HG03060 (cell line): ENCODE results near the gene ULBP2.

Experiments used
- ATAC-seq: cut with Tn5 transposase; IDR thresholded peaks from one replicate; pipeline ENCODE4 v1.9.1; 2021; ENCODE audit warnings: low read depth, moderate number of reproducible peaks; ENCODE audit not compliant: unreplicated experiment

Gene ULBP2

GRCh38 chr6:149991838-149992237 is 50.0 kb downstream of the ULBP2 start:
- no peak for ATAC-seq

- ATAC-seq: no peak
These were observed 53.5 kb downstream of the ULBP2 start for GRCh38 chr6:149995235-149995750.

- no peak for ATAC-seq
These were observed 54.2 kb downstream of the ULBP2 start for GRCh38 chr6:149995971-149996370.
